LNCaP clone FGC (cell line): ENCODE measurements around the gene KCNH6.

Source experiments
- DNase-seq: peaks from one replicate; pipeline ENCODE4 v3.0.0-alpha.2; 2011; ENCODE audit warnings: low read depth
- H3K4me3 ChIP-seq: 2 replicates; pipeline ENCODE4 v1.5.1; 2011; ENCODE audit warnings: mild to moderate bottlenecking, low read depth, low read length, control low read depth
- CTCF ChIP-seq: IDR thresholded peaks from 2 replicates; pipeline ENCODE4 v1.5.1; 2012; ENCODE audit warnings: mild to moderate bottlenecking; ENCODE audit not compliant: control insufficient read depth, insufficient read depth; ENCODE audit errors: extremely low read depth

Gene KCNH6

GRCh38 chr17:63587770-63588169 lies 64.6 kb downstream of the KCNH6 start:
- no peak for DNase-seq
- no peak for TF ChIP-seq CTCF
- no peak overlapping the region for H3K4me3 ChIP-seq

- no peak for TF ChIP-seq CTCF
- H3K4me3 ChIP-seq = no peak overlapping the region
- DNase-seq = no peak
Measured at GRCh38 chr17:63588797-63589196, 65.6 kb downstream of the KCNH6 start.

DNA sequence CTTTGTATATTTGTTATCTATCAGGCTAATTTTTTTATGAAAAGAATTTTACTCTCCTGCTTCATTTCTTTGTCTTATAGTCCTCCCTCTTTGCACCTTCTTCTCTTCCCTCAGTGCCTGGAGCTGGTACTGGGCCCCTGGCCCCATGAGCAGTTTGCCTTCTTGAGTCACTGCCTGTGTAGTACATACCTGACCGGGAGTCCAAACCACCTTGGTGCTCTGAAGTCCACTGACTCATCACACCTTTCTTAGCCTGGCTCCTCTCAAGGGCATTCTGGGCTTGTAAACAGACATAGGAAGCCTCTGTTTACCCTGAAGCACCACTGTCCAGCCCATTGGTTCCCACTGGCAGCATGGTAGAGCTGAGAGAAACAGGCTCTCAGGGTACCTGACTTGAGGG lies 66.5 kb downstream of the KCNH6 start:
- TF ChIP-seq CTCF = no peak
- DNase-seq = no peak
- H3K4me3 ChIP-seq = no peak overlapping the region

DNA sequence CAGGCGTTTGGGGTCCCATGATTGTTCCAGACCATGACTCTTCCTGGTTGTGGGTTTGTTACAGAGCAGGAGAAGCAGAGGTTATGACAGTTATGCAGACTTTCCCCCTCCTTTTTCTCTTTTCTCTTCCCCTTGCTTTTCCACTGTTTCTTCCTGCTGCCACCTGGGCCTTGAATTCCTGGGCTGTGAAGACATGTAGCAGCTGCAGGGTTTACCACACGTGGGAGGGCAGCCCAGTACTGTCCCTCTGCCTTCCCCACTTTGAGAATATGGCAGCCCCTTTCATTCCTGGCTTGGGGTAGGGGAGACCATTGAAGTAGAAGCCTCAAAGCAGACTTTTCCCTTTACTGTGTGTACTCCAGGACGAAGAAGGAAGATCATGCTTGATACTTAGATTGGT lies 69.6 kb downstream of the KCNH6 start:
- H3K4me3 ChIP-seq = no peak overlapping the region
- no peak for TF ChIP-seq CTCF
- no peak for DNase-seq

GRCh38 chr17:63595132-63595531 lies 72.0 kb downstream of the KCNH6 start:
- DNase-seq = no peak
- TF ChIP-seq CTCF = no peak
- no peak overlapping the region for H3K4me3 ChIP-seq
